ENCODE results near the gene KLF3.

DNA sequence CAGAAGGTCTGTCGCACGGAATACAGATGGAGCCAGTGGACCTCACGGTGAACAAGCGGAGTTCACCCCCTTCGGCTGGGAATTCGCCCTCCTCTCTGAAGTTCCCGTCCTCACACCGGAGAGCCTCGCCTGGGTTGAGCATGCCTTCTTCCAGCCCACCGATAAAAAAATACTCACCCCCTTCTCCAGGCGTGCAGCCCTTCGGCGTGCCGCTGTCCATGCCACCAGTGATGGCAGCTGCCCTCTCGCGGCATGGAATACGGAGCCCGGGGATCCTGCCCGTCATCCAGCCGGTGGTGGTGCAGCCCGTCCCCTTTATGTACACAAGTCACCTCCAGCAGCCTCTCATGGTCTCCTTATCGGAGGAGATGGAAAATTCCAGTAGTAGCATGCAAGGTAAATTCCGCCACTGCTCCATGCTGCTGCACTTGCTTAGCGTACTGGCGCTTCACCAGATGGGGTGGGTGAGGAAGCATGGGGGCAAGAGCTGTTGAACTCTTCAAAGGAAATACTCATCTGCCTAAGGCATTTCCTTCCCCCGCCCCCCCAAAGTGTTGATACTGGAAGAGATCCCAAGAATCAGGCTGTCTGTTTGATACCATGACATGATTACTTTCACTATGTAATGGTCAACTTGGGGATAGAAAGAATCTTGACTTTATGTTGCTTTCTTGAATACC is 24.8 kb downstream of the KLF3 start:
- TF ChIP-seq ZNF331 (CRISPR knock-in tag; IDR thresholded peaks at IDR 0.05; ENCODE audit: low read depth) (no peak), ZNF114 (CRISPR knock-in tag; IDR thresholded peaks at IDR 0.05) (no peak), CTCF (conservative IDR thresholded peaks at IDR 0.05; ENCODE audit: low read depth in 2 of 2) (no peak), JUNB (IDR thresholded peaks at IDR 0.05; ENCODE audit: unreplicated experiment) (no peak), POLR2AphosphoS5 (IDR thresholded peaks at IDR 0.05; ENCODE audit: low read depth) (no peak), EZH2 (IDR thresholded peaks at IDR 0.05; ENCODE audit: low read depth, unreplicated experiment) (no peak), ZNF462 (CRISPR knock-in tag; IDR thresholded peaks at IDR 0.05) (no peak), EZH2phosphoT487 (IDR thresholded peaks at IDR 0.05; ENCODE audit: unreplicated experiment) (no peak), CREB1 (CRISPR knock-in tag; IDR thresholded peaks at IDR 0.05; ENCODE audit: low read depth) (no peak)
- TF ChIP-seq, protein P1, sequence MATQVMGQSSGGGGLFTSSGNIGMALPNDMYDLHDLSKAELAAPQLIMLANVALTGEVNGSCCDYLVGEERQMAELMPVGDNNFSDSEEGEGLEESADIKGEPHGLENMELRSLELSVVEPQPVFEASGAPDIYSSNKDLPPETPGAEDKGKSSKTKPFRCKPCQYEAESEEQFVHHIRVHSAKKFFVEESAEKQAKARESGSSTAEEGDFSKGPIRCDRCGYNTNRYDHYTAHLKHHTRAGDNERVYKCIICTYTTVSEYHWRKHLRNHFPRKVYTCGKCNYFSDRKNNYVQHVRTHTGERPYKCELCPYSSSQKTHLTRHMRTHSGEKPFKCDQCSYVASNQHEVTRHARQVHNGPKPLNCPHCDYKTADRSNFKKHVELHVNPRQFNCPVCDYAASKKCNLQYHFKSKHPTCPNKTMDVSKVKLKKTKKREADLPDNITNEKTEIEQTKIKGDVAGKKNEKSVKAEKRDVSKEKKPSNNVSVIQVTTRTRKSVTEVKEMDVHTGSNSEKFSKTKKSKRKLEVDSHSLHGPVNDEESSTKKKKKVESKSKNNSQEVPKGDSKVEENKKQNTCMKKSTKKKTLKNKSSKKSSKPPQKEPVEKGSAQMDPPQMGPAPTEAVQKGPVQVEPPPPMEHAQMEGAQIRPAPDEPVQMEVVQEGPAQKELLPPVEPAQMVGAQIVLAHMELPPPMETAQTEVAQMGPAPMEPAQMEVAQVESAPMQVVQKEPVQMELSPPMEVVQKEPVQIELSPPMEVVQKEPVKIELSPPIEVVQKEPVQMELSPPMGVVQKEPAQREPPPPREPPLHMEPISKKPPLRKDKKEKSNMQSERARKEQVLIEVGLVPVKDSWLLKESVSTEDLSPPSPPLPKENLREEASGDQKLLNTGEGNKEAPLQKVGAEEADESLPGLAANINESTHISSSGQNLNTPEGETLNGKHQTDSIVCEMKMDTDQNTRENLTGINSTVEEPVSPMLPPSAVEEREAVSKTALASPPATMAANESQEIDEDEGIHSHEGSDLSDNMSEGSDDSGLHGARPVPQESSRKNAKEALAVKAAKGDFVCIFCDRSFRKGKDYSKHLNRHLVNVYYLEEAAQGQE (IDR thresholded peaks at IDR 0.05; ENCODE audit: unreplicated experiment): no peak
